Iris pigment epithelial cell (primary cell): ENCODE measurements around the gene RPL13A.
A peak's percentile ranks its signal among the peaks of the same experiment; 100 is the strongest.

Source experiments
- DNase-seq: peaks from one replicate; pipeline ENCODE4 v3.0.0-alpha.2; 2011; ENCODE audit warnings: low read depth

RPL13A gene

GRCh38 chr19:49506575-49507105 lies 19.2 kb downstream of the RPL13A start:
- no peak for DNase-seq

- no peak for DNase-seq
Measured at GRCh38 chr19:49507803-49508494, 20.5 kb downstream of the RPL13A start.

DNA sequence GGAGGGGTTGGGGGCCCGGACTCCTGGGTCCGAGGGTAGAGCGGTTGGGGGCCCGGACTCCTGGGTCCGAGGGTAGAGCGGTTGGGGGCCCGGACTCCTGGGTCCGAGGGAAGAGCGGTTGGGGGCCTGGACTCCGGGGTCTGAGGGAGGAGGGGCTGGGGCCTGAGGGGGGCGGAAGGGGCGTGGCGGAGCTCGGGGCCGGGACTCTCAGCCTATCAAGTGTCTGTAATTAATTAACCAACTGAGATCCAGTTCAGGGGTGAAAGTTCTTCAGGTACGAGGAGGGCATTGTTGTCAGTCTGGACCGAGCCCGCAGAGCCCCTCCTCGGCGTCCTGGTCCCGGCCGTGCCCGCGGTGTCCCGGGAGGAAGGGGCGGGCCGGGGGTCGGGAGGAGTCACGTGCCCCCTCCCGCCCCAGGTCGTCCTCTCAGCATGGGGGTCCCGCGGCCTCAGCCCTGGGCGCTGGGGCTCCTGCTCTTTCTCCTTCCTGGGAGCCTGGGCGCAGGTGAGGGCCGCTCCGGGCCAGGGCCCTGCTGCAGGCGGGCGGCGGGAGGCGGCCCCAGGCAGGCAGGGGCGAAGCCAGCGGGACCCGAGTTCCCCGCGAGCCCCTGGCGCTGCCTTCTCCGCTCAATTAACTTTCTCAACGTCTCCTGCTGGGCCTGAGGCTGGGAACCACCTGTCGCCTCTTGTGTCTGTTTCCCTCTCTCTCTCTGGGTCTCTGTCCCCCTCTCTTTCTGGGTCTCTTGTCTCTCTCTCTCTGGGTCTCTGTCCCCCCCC lies 25.8 kb downstream of the RPL13A start:
- DNase-seq: no peak

DNA sequence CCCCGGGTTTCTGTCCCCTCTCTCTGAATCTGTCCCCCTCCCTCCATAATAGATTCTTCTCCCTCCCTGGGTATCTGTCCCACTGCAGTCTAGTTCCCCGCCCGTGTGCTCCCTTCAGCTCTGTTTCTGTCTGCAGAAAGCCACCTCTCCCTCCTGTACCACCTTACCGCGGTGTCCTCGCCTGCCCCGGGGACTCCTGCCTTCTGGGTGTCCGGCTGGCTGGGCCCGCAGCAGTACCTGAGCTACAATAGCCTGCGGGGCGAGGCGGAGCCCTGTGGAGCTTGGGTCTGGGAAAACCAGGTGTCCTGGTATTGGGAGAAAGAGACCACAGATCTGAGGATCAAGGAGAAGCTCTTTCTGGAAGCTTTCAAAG lies 26.3 kb downstream of the RPL13A start:
- DNase-seq: no peak

DNA sequence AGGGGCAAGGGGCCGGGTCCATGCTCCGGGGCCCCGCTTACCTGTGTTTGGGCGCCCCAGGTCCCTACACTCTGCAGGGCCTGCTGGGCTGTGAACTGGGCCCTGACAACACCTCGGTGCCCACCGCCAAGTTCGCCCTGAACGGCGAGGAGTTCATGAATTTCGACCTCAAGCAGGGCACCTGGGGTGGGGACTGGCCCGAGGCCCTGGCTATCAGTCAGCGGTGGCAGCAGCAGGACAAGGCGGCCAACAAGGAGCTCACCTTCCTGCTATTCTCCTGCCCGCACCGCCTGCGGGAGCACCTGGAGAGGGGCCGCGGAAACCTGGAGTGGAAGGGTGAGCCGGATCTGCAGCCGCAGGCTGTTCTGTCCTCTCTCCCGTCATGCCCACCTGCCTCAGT lies 26.7 kb downstream of the RPL13A start:
- no peak for DNase-seq

GRCh38 chr19:49515767-49516166 lies 28.4 kb downstream of the RPL13A start:
- DNase-seq: no peak

GRCh38 chr19:49518033-49518432 lies 30.6 kb downstream of the RPL13A start:
- no peak for DNase-seq

DNA sequence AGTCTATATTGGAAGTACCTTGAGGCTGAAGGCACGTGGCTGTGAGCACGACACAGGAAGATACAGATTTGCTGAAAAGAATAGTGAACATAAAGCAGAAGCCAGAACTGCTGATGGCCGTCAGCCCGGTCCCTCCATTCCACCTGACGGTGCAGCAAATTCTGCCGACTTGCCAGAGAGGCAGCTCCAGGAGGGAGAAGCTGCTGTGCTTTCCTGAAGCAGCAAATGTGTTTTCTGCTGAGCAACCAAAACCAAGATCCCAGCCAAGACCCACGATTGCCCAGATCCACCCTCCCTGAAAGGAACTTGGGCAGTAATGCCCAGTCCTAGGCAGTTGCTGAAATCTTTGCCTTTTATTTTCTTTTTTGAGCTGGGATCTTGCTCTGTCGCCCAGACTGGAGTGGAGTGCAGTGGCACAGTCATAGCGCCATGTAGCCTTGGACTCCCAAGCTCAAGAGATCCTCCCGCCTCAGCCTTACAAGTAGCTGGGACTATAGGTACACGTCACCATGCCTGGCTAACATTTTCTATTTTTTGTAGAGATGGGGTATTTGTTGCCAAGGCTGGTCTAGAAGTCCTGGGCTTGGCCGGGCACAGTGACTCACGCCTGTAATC lies 33.4 kb downstream of the RPL13A start:
- DNase-seq: no peak

DNA sequence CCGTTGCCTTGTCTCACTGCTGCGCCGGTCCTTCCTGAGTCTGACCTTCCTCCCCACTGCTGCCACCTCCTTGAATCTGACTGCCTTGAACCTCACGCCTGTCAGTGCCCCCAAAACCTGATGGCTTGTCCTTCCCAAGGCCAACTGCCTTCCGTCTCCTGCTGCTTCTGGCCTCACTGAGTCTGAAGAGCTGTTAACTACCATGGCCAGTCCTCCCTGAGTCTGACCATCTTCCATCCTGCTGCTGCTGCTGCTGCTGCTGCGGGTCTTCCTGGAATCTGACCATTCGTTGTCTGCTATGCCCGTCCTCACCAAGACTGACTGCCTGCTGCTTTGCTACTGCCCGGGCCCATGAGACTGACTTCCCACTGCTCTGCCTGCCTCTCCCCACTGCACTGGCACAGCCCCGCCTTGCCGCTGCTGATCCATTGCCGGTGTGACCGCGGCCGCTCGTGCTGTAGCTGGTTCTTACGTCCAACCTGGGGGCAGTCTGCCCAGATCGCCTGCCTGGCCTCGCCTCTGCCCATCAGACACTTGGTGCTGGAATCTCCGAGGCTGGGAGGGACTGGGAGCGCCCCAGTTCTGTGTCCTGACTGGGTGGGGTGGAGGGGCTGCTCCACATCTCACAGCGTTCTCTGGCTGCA lies 37.5 kb downstream of the RPL13A start:
- no peak for DNase-seq

DNA sequence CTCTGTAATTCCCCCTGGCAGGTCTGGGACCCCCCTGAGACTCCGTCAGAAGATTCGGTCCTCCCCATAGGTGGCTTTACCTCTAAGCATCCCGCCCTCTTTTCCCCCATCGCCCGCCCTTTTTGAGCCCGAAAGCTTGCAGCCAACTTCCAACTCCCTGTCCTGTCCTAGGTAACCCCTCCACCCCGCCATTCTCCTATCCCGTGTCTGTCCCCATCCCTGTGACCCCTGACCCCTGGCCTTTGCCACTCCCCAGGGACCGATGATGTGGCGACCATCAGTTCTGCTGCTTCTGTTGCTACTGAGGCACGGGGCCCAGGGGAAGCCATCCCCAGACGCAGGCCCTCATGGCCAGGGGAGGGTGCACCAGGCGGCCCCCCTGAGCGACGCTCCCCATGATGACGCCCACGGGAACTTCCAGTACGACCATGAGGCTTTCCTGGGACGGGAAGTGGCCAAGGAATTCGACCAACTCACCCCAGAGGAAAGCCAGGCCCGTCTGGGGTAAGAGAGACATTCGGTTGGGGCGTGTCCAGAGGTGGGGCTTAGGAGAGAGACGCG lies 40.9 kb downstream of the RPL13A start:
- peak; percentile 56 for DNase-seq

- no peak for DNase-seq
Measured at GRCh38 chr19:49530708-49531107, 43.3 kb downstream of the RPL13A start.

DNA sequence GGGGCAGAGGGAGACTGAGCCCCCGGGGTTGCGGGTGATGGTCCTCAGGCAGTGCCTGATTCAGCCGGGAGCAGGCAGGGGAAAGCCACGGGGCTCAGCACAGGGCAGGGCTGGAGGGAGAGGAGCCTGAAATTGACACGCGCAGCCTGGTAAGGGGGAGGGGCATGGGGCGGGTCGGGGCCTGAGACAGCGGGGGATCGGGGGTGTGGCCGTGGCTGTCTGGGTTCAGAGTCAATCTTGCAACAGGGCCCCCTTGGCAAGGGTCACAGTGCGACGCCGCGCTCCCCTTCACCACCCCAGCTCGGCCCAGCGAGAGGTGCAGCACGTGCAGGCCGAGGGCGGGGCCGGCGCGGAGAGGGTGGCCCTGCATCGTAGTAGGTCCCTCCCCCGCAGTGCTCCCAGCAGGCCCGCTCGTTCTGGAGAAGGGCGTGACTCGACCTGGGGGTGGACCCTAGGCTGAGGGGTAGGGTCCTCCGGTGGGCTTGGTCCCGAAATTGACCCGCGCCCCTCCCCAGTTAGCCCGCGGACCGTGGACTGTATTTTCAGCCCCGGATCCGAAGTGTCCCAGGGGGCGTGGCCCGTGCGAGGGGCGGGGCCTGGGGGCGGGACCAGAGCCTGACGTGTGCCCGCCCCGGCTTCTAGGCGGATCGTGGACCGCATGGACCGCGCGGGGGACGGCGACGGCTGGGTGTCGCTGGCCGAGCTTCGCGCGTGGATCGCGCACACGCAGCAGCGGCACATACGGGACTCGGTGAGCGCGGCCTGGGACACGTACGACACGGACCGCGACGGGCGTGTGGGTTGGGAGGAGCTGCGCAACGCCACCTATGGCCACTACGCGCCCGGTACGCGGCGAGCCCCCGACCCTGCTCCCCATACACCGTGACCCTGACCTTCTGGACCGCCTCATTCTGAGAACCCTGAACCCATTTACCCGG lies 46.4 kb downstream of the RPL13A start:
- DNase-seq: peak; percentile 71

DNA sequence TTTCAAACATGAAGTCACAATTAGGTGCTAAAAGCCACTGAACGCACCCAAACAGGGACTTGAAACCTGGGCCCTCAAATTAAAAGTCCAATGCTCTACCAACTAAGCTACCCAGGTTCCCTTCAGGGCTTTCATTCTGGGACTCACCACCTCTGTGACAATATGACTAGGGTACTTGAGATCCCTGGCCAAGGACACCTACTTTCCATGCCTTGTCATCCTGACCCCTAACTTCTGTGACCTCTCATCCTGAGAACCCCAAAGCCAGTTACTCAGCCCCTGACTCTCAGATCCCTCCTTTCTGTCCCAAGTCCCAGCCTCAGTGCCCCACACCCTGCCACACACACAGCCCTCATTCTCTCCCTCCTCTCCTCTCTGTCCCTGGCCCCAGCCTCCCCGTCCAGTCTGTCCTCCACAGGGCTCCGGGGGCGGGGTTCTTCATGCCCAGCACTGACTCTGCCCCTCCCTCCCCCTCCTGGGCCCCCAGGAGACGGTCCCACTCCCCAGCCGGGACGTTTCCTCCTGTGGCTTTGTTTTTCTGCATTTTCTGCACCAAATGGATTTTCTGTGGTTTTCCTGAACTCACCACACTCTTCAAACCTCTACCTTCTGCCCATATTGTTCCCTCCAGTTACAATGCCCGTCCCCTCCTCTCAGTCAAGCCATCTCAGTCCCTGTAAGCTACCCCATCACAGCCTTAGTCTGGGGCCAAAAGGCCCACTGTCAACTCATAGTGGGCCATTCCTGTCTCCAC lies 47.4 kb downstream of the RPL13A start:
- DNase-seq: no peak

GRCh38 chr19:49536921-49537462 lies 49.6 kb downstream of the RPL13A start:
- DNase-seq: no peak

- DNase-seq: no peak
Measured at GRCh38 chr19:49538643-49539042, 51.2 kb downstream of the RPL13A start.

- no peak for DNase-seq
Measured at GRCh38 chr19:49539192-49539952, 52.0 kb downstream of the RPL13A start.
